ENCODE results near the gene KRT33B. TPM values are rescaled to one million over a fixed set of nuclear protein-coding genes. Genes with fewer than 3 reads are reported as not detected.

The KRT33B gene
- total and polyA plus RNA-seq, 2 of the 4 experiments (the other 2 are of a cell fraction) = 0.18 to 0.22 TPM

DNA sequence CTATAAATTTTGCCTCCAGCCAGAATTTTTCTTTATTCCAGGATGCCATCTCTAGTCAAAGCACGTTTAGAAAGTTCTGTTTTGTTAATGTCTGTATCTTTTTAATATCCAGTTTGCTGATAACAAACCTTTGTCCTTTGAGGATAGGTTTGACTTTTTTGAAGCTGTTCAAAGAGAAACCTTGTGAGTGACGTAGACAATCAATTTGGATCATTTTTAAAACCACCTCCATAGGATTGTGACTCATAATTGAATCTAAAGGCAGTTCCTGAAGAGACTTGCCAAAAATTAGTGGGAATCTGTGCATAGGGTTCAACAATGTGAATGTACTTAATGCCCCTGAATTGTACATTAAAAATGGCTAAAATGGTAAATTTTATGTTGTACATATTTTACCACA, 21.9 kb upstream of the KRT33B start:
- H3K36me3 ChIP-seq (ENCODE audit: control insufficient read depth, insufficient read depth, low read length) = no peaks in the 10 kb centered on the region
- H2BK120ac ChIP-seq (ENCODE audit: low read depth, low read length) = no peak overlapping the region
- no peak overlapping the region for H3K9ac ChIP-seq (ENCODE audit: low read depth, low read length)
- no peak overlapping the region for H4K5ac ChIP-seq (ENCODE audit: low read depth, low read length)
- H3K9me3 ChIP-seq (ENCODE audit: control insufficient read depth, insufficient read depth, low read length) = no peaks in the 10 kb centered on the region
- no peak overlapping the region for H2AK9ac ChIP-seq (replicated peaks; ENCODE audit: low read depth, low read length, poor library complexity)
- no peak overlapping the region for H3K4ac ChIP-seq (ENCODE audit: low read depth, low read length)
- H4K91ac ChIP-seq (ENCODE audit: insufficient read depth, low read depth, low read length) = no peak overlapping the region
- H3K79me1 ChIP-seq (ENCODE audit: low read depth in 1 of 2, low read length in 2 of 2) = no peaks in the 10 kb centered on the region
- intact Hi-C loops (cut with micrococcal nuclease) (no loop called here), in situ Hi-C loops (cut with MboI; ENCODE audit: low sequenced_read_pairs) (no loop called here), dilution Hi-C loops (cut with HindIII; ENCODE audit: low sequenced_read_pairs, unreplicated experiment) (no loop called here)
- H3K9me1 ChIP-seq (ENCODE audit: insufficient read depth, low read length) = no peaks in the 10 kb centered on the region; the same call in 1 of the 2 replicates
- DNase-seq (no peak), ATAC-seq (ENCODE audit: low read depth) (no peak)
- no TSS peak for BruUV-seq (replicated peaks)
- peaks cover 5% of the 10 kb centered on the region; the same call in 1 of the 2 replicates for H3K4me1 ChIP-seq (ENCODE audit: control insufficient read depth, insufficient read depth, low read length)
- H2BK20ac ChIP-seq (ENCODE audit: low read depth, low read length) = peak overlapping the region; percentile 29; the same call in 1 of the 2 replicates
- no peak overlapping the region for H2BK15ac ChIP-seq (ENCODE audit: low read depth, low read length)
- no CpG with 5 or more reads among the region's 2 CpGs for WGBS, 2 experiments (ENCODE audit: extremely low coverage in 2 of 2, insufficient read length in 1 of 2)
- CTCF ChIA-PET = interaction anchor here (1.2 kb wide), 1 partner anchor 13 kb away, joined by 4 read pairs; no protein-coding TSS in a partner anchor
- POLR2A ChIA-PET (ENCODE audit: unreplicated experiment) = no interaction called here
- no peak overlapping the region for H3K4me3 ChIP-seq (ENCODE audit: insufficient read depth, low read depth, low read length)
- H2BK5ac ChIP-seq (ENCODE audit: low read depth, low read length, poor library complexity, severe bottlenecking) = no peak overlapping the region
- H3K18ac ChIP-seq (ENCODE audit: low read depth, low read length) = no peak overlapping the region
- H2AK5ac ChIP-seq (ENCODE audit: low read depth, low read length) = no peak overlapping the region
- no peak overlapping the region for H4K8ac ChIP-seq (ENCODE audit: low read depth in 2 of 2, low read length in 2 of 2)
- no peaks in the 10 kb centered on the region for H4K20me1 ChIP-seq (ENCODE audit: insufficient read depth, low read length)
- no peak overlapping the region for H3K14ac ChIP-seq (replicated peaks; ENCODE audit: low read depth, low read length)
- H3K4me2 ChIP-seq (ENCODE audit: low read depth, low read length) = no peak overlapping the region
- H2AFZ ChIP-seq (replicated peaks; ENCODE audit: low read length, poor library complexity) = no peak overlapping the region
- no peak for TF ChIP-seq NFE2L2 (IDR thresholded peaks at IDR 0.05; ENCODE audit: low read depth, low read length)
- no peak for TF ChIP-seq RFX5 (IDR thresholded peaks at IDR 0.05; ENCODE audit: low read depth, low read length)
- TF ChIP-seq RAD21 (IDR thresholded peaks at IDR 0.05; ENCODE audit: low read length) = no peak
- no peak for TF ChIP-seq POLR2A (IDR thresholded peaks at IDR 0.05; ENCODE audit: low read depth, low read length)
- no peak for TF ChIP-seq MAZ (IDR thresholded peaks at IDR 0.05; ENCODE audit: borderline replicate concordance, low read depth, low read length)
- no peak for TF ChIP-seq CHD1 (IDR thresholded peaks at IDR 0.05; ENCODE audit: low read depth, low read length)
- no peak for TF ChIP-seq MXI1 (IDR thresholded peaks at IDR 0.05; ENCODE audit: borderline replicate concordance, low read depth, low read length)
- TF ChIP-seq MAFK (IDR thresholded peaks at IDR 0.05; ENCODE audit: low read depth, low read length) = no peak
- TF ChIP-seq, protein P1, sequence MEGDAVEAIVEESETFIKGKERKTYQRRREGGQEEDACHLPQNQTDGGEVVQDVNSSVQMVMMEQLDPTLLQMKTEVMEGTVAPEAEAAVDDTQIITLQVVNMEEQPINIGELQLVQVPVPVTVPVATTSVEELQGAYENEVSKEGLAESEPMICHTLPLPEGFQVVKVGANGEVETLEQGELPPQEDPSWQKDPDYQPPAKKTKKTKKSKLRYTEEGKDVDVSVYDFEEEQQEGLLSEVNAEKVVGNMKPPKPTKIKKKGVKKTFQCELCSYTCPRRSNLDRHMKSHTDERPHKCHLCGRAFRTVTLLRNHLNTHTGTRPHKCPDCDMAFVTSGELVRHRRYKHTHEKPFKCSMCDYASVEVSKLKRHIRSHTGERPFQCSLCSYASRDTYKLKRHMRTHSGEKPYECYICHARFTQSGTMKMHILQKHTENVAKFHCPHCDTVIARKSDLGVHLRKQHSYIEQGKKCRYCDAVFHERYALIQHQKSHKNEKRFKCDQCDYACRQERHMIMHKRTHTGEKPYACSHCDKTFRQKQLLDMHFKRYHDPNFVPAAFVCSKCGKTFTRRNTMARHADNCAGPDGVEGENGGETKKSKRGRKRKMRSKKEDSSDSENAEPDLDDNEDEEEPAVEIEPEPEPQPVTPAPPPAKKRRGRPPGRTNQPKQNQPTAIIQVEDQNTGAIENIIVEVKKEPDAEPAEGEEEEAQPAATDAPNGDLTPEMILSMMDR (conservative IDR thresholded peaks at IDR 0.05; ENCODE audit: low read depth, low read length) = no peak
- H3K27me3 ChIP-seq (ENCODE audit: control insufficient read depth, insufficient read depth, low read length) = no peaks in the 10 kb centered on the region
- no peak overlapping the region for H3K56ac ChIP-seq (ENCODE audit: extremely low read depth, insufficient read depth, low read length)
- no peak overlapping the region for H3K23ac ChIP-seq (ENCODE audit: low read depth, low read length)
- no peak overlapping the region for H3K27ac ChIP-seq (ENCODE audit: insufficient read depth, low read length)

Data from IMR-90 (cell line).